WTC11 (cell line): ENCODE results near the gene HAPLN3.

Experiments
- CREB1 ChIP-seq: sonication (generic); formaldehyde crosslinking; IDR thresholded peaks from 2 replicates; pipeline ENCODE4 v1.8.0; 2023; ENCODE audit warnings: mild to moderate bottlenecking, missing genetic modification reagents
- HMGA2 ChIP-seq: fragments of 250-450 bp; sonication (Bioruptor Pico); IDR thresholded peaks from 2 replicates; pipeline ENCODE4 v1.4.0; 2021; ENCODE audit warnings: mild to moderate bottlenecking, moderate library complexity
- NR1H2 ChIP-seq: sonication (generic); formaldehyde crosslinking; IDR thresholded peaks from 2 replicates; pipeline ENCODE4 v1.9.0; 2021; ENCODE audit warnings: mild to moderate bottlenecking, moderate library complexity, missing genetic modification reagents
- ZBTB21 ChIP-seq: sonication (generic); formaldehyde crosslinking; IDR thresholded peaks from 2 replicates; pipeline ENCODE4 v1.8.1; 2023; ENCODE audit warnings: mild to moderate bottlenecking, missing genetic modification reagents, borderline replicate concordance
- ZNF121 ChIP-seq: sonication (generic); formaldehyde crosslinking; IDR thresholded peaks from 2 replicates; pipeline ENCODE4 v1.8.0; 2023; ENCODE audit warnings: missing genetic modification reagents
- ZNF232 ChIP-seq: sonication (generic); formaldehyde crosslinking; IDR thresholded peaks from 2 replicates; pipeline ENCODE4 v1.8.0; 2022; ENCODE audit warnings: mild to moderate bottlenecking, missing genetic modification reagents
- ZNF263 ChIP-seq: sonication (generic); formaldehyde crosslinking; IDR thresholded peaks from 2 replicates; pipeline ENCODE4 v1.8.1; 2022; ENCODE audit warnings: low read depth, mild to moderate bottlenecking, moderate library complexity, missing genetic modification reagents
- TF ChIP-seq, protein P1 (sequence below): fragments of 200-600 bp; IDR thresholded peaks from 2 replicates; pipeline ENCODE4 v1.8.0; 2022; ENCODE audit warnings: antibody characterized with exemption
- TF ChIP-seq, protein P2 (sequence below): sonication (generic); formaldehyde crosslinking; conservative IDR thresholded peaks from 2 replicates; pipeline ENCODE4 v1.8.1; 2022; ENCODE audit warnings: mild to moderate bottlenecking, missing genetic modification reagents
- TF ChIP-seq, protein P3 (sequence below): sonication (generic); formaldehyde crosslinking; IDR thresholded peaks from 2 replicates; pipeline ENCODE4 v1.8.0; 2022; ENCODE audit warnings: missing genetic modification reagents

DNA sequence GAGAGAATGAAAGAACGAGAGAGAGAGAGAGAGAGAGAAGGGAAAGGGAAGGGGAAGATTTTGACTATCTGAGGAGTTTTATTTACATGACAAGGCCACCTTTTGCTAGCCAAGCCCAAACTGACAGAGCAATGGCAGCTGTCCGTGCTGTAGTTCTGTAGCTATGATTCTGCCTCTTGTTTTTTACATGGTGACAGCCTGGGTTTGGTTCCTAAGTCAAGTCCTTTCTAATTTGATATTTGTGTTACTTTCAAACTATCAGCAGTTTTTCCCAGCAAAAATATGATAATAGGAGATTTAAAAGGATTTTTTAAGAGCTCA lies 44.1 kb upstream of the HAPLN3 start:
- TF ChIP-seq CREB1 (CRISPR knock-in tag) (no peak), NR1H2 (CRISPR knock-in tag) (no peak), ZNF232 (CRISPR knock-in tag) (no peak), ZNF263 (CRISPR knock-in tag) (no peak), HMGA2 (CRISPR knock-in tag) (no peak), ZNF121 (CRISPR knock-in tag) (no peak), ZBTB21 (CRISPR knock-in tag) (no peak)
- TF ChIP-seq, protein P1, sequence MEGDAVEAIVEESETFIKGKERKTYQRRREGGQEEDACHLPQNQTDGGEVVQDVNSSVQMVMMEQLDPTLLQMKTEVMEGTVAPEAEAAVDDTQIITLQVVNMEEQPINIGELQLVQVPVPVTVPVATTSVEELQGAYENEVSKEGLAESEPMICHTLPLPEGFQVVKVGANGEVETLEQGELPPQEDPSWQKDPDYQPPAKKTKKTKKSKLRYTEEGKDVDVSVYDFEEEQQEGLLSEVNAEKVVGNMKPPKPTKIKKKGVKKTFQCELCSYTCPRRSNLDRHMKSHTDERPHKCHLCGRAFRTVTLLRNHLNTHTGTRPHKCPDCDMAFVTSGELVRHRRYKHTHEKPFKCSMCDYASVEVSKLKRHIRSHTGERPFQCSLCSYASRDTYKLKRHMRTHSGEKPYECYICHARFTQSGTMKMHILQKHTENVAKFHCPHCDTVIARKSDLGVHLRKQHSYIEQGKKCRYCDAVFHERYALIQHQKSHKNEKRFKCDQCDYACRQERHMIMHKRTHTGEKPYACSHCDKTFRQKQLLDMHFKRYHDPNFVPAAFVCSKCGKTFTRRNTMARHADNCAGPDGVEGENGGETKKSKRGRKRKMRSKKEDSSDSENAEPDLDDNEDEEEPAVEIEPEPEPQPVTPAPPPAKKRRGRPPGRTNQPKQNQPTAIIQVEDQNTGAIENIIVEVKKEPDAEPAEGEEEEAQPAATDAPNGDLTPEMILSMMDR, result no peak
- TF ChIP-seq, protein P2, sequence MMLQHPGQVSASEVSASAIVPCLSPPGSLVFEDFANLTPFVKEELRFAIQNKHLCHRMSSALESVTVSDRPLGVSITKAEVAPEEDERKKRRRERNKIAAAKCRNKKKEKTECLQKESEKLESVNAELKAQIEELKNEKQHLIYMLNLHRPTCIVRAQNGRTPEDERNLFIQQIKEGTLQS (CRISPR knock-in tag), result no peak
- TF ChIP-seq, protein P3, sequence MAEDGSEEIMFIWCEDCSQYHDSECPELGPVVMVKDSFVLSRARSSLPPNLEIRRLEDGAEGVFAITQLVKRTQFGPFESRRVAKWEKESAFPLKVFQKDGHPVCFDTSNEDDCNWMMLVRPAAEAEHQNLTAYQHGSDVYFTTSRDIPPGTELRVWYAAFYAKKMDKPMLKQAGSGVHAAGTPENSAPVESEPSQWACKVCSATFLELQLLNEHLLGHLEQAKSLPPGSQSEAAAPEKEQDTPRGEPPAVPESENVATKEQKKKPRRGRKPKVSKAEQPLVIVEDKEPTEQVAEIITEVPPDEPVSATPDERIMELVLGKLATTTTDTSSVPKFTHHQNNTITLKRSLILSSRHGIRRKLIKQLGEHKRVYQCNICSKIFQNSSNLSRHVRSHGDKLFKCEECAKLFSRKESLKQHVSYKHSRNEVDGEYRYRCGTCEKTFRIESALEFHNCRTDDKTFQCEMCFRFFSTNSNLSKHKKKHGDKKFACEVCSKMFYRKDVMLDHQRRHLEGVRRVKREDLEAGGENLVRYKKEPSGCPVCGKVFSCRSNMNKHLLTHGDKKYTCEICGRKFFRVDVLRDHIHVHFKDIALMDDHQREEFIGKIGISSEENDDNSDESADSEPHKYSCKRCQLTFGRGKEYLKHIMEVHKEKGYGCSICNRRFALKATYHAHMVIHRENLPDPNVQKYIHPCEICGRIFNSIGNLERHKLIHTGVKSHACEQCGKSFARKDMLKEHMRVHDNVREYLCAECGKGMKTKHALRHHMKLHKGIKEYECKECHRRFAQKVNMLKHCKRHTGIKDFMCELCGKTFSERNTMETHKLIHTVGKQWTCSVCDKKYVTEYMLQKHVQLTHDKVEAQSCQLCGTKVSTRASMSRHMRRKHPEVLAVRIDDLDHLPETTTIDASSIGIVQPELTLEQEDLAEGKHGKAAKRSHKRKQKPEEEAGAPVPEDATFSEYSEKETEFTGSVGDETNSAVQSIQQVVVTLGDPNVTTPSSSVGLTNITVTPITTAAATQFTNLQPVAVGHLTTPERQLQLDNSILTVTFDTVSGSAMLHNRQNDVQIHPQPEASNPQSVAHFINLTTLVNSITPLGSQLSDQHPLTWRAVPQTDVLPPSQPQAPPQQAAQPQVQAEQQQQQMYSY (CRISPR knock-in tag), result no peak
